Measurements from ENCODE around the gene OR10D3. TPM values are rescaled to one million over a fixed set of nuclear protein-coding genes. Genes with fewer than 3 reads are reported as not detected.

OR10D3 gene
- total and polyA plus RNA-seq, 2 of the 8 experiments (the other 6 are each of a cell fraction or from before 2014, with no cell fraction given): not detected

- Histone ChIP-seq H3K18ac (ENCODE audit: extremely low read depth, low read length) (no peak overlapping the region), H3K4ac (replicated peaks; ENCODE audit: insufficient read length, low read depth, low read length) (no peak overlapping the region), H4K5ac (ENCODE audit: insufficient read length, low read depth, low read length) (no peak overlapping the region), H3K4me1 (replicated peaks in 1 of 4; ENCODE audit: control insufficient read depth in 3 of 4, insufficient read depth in 4 of 4, low read length in 3 of 4) (peaks cover 0 to 3% (median 0%) of the 10 kb centered on the region in 4 experiments; a peak in 1 of 7 replicates), H3K56ac (replicated peaks; ENCODE audit: insufficient read length, low read depth, low read length) (no peak overlapping the region), H3K23me2 (ENCODE audit: low read depth, low read length) (no peaks in the 10 kb centered on the region), H2BK12ac (ENCODE audit: low read depth, low read length) (no peak overlapping the region), H3K23ac (ENCODE audit: insufficient read length) (no peak overlapping the region), H2BK20ac (ENCODE audit: low read length) (no peak overlapping the region), H2AK5ac (ENCODE audit: low read depth, low read length) (no peak overlapping the region), H2BK5ac (ENCODE audit: low read depth, low read length) (no peak overlapping the region), H3K79me2 (ENCODE audit: control insufficient read depth in 1 of 2, insufficient read depth in 2 of 2, low read length in 2 of 2) (no peaks in the 10 kb centered on the region), H3K27me3 (replicated peaks in 1 of 4; ENCODE audit: control insufficient read depth in 3 of 4, extremely low read depth in 1 of 4, insufficient read depth in 3 of 4, low read length in 3 of 4) (peaks cover 0 to 3% (median 0%) of the 10 kb centered on the region in 4 experiments; a peak in 1 of 7 replicates), H4K8ac (ENCODE audit: extremely low read depth, insufficient read depth, low read length) (no peak overlapping the region), H3K36me3 (ENCODE audit: control insufficient read depth in 2 of 4, insufficient read depth in 4 of 4, low read length in 3 of 4) (no peaks in the 10 kb centered on the region), H3K9me3 (ENCODE audit: insufficient read depth in 2 of 2, low read depth in 1 of 2, low read length in 1 of 2) (no peaks in the 10 kb centered on the region), H3K4me2 (ENCODE audit: insufficient read depth in 1 of 2, low read depth in 2 of 2, low read length in 2 of 2) (no peak overlapping the region), H2AFZ (ENCODE audit: low read length) (no peak overlapping the region), H3K14ac (ENCODE audit: insufficient read length) (no peak overlapping the region), H3K79me1 (ENCODE audit: low read depth, low read length) (no peaks in the 10 kb centered on the region), H2BK15ac (ENCODE audit: low read length) (no peak overlapping the region), H4K91ac (replicated peaks; ENCODE audit: insufficient read length, low read length) (no peak overlapping the region), H2BK120ac (replicated peaks; ENCODE audit: low read depth, low read length) (no peak overlapping the region), H4K20me1 (replicated peaks in 1 of 2; ENCODE audit: control insufficient read depth in 1 of 2, insufficient read depth in 2 of 2, low read length in 2 of 2) (no peaks in the 10 kb centered on the region), H3K4me3 (ENCODE audit: extremely low read depth in 1 of 4, insufficient read depth in 2 of 4, low read depth in 3 of 4, low read length in 4 of 4) (no peak overlapping the region), H3K9ac (replicated peaks in 1 of 4; ENCODE audit: extremely low read depth in 1 of 4, low read depth in 3 of 4, low read length in 3 of 4) (no peak overlapping the region), H3K27ac (ENCODE audit: low read depth, low read length) (no peak overlapping the region)
- TF ChIP-seq BRCA1 (IDR thresholded peaks at IDR 0.05; ENCODE audit: low read depth, low read length) (no peak), ZNF274 (IDR thresholded peaks at IDR 0.05; ENCODE audit: borderline replicate concordance, extremely low read depth, low read length) (no peak), POLR2AphosphoS5 (IDR thresholded peaks at IDR 0.05; ENCODE audit: low read depth, low read length) (no peak), SAP30 (IDR thresholded peaks at IDR 0.05; ENCODE audit: insufficient read depth, insufficient replicate concordance, low read length) (no peak), HDAC2 (IDR thresholded peaks at IDR 0.05; ENCODE audit: borderline replicate concordance in 1 of 2, low read depth in 2 of 2, low read length in 2 of 2) (no peak), SIX5 (IDR thresholded peaks at IDR 0.05; ENCODE audit: low read depth, low read length) (no peak), SUZ12 (IDR thresholded peaks at IDR 0.05; ENCODE audit: low read length) (no peak), KDM4A (IDR thresholded peaks at IDR 0.05; ENCODE audit: low read depth, low read length, severe bottlenecking) (no peak), JUND (IDR thresholded peaks at IDR 0.05; ENCODE audit: low read length) (no peak), TAF1 (IDR thresholded peaks at IDR 0.05; ENCODE audit: low read depth, low read length) (no peak)
- DNase-seq (ENCODE audit: low read depth in 1 of 2, low spot score in 2 of 2): no peak
- whole genome bisulfite sequencing, 2 experiments (ENCODE audit: extremely low coverage in 1 of 2, insufficient coverage in 1 of 2, insufficient read length in 1 of 2, insufficient replicate concordance in 2 of 2, low coverage in 1 of 2, low lambda C conversion rate in 2 of 2, missing lambda C conversion rate in 1 of 2): 90% methylated on average over 5 of the region's 5 CpGs; no CpG with 5 or more reads in 1 of the 2 experiments
- no peak for FAIRE-seq
- ChIA-PET CTCF (ENCODE audit: partially characterized antibody) (interaction anchor here (0.6 to 1.9 kb wide), 5 partner anchors 9 to 229 kb away, joined by 3 to 9 read pairs (median 4); no protein-coding TSS in a partner anchor), POLR2A (ENCODE audit: partially characterized antibody) (interaction anchor here (1.3 kb wide), 1 partner anchor 427 kb away, joined by 3 read pairs; no protein-coding TSS in a partner anchor)
These were observed 22.2 kb upstream of the OR10D3 start for GRCh38 chr11:124160986-124161385.
